ENCODE results near the gene HLA-F.

DNA sequence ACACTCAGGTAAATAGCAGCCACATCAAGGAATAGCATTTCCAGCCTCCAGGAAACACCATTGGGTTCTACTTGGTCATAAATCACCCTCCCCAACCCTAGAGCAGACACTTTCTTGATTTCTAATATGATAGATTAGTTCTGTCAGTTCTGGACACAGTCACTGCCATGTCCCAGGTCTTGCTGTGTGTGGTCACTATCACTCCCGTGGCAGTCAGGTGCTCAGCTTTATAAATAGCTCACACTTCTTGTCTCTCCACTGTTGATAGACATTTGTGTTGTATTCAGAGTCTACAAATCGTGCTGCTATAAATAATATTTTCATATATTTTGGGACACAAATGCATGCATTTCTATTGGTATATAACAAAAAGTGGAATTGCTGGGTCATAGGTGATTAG lies 13.3 kb downstream of the HLA-F start:
- TF ChIP-seq EZH2 (IDR thresholded peaks at IDR 0.05) (no peak), POLR2AphosphoS5 (IDR thresholded peaks at IDR 0.05; ENCODE audit: borderline replicate concordance, low read depth, low read length) (no peak)

All from SK-N-MC (cell line).